ENCODE measurements around the gene PIAS2. TPM values are rescaled to one million over a fixed set of nuclear protein-coding genes. Genes with fewer than 3 reads are reported as not detected.
"Not testable (repeated sequence)": the region's sequence is repeated elsewhere in the genome, so short reads cannot be mapped to it uniquely, and the experiment has no call there.

The PIAS2 gene
- 13.7 TPM for total RNA-seq

GRCh38 chr18:46917108-46917802 lies at the start of gene PIAS2, which contains the start of gene KATNAL2:
Gene PIAS2 (minus strand): TSS chr18:46917507. CDS start chr18:46917345, 162 bp downstream.
Gene KATNAL2 (plus strand): TSS chr18:46917602. CDS start chr18:46946873, 29,271 bp downstream.
- ATAC-seq (peak; percentile 94), DNase-seq (ENCODE audit: low spot score) (peak; percentile 90)

- not testable (repeated sequence) for ATAC-seq; DNase-seq (ENCODE audit: low spot score)
These were observed 49.0 kb upstream of the PIAS2 start for GRCh38 chr18:46966266-46966665.

- not testable (repeated sequence) for DNase-seq (ENCODE audit: low spot score)
- peak; percentile 25 for ATAC-seq
These were observed 47.4 kb upstream of the PIAS2 start for GRCh38 chr18:46964579-46965293.

GRCh38 chr18:46963656-46964578 lies 46.6 kb upstream of the PIAS2 start:
- peak; percentile 24 for ATAC-seq
- DNase-seq (ENCODE audit: low spot score), result not testable (repeated sequence)

- no peak for ATAC-seq
- DNase-seq (ENCODE audit: low spot score), result no peak
These were observed 40.9 kb upstream of the PIAS2 start for GRCh38 chr18:46958209-46958608.

- ATAC-seq (peak; percentile 86), DNase-seq (ENCODE audit: low spot score) (peak; percentile 51)
These were observed 35.9 kb upstream of the PIAS2 start for GRCh38 chr18:46953195-46953594.

- ATAC-seq (peak; percentile 26), DNase-seq (ENCODE audit: low spot score) (no peak)
These were observed 32.9 kb upstream of the PIAS2 start for GRCh38 chr18:46950064-46950656.

- DNase-seq (ENCODE audit: low spot score) (peak; percentile 69), ATAC-seq (peak; percentile 91)
These were observed 29.5 kb upstream of the PIAS2 start for GRCh38 chr18:46946656-46947282.

- no peak for DNase-seq (ENCODE audit: low spot score)
- ATAC-seq, result no peak
These were observed 25.3 kb upstream of the PIAS2 start for GRCh38 chr18:46942646-46943045.

GRCh38 chr18:46939998-46940571 lies 22.8 kb upstream of the PIAS2 start:
- DNase-seq (ENCODE audit: low spot score), result no peak
- no peak for ATAC-seq

- DNase-seq (ENCODE audit: low spot score), result no peak
- ATAC-seq, result peak; percentile 44
These were observed 22.1 kb upstream of the PIAS2 start for GRCh38 chr18:46939337-46939963.

- DNase-seq (ENCODE audit: low spot score) (no peak), ATAC-seq (no peak)
These were observed 3.3 kb upstream of the PIAS2 start for GRCh38 chr18:46920653-46921052.

- ATAC-seq, result no peak
- DNase-seq (ENCODE audit: low spot score), result no peak
These were observed 2.8 kb upstream of the PIAS2 start for GRCh38 chr18:46920067-46920466.

- DNase-seq (ENCODE audit: low spot score) (peak; percentile 55), ATAC-seq (no peak)
These were observed 695 bp upstream of the PIAS2 start for GRCh38 chr18:46917803-46918600.

- peak; percentile 24 for ATAC-seq
- no peak for DNase-seq (ENCODE audit: low spot score)
These were observed 678 bp downstream of the PIAS2 start for GRCh38 chr18:46916551-46917107.

- ATAC-seq (no peak), DNase-seq (ENCODE audit: low spot score) (no peak)
These were observed 1.3 kb downstream of the PIAS2 start for GRCh38 chr18:46915800-46916550.

- ATAC-seq (no peak), DNase-seq (ENCODE audit: low spot score) (no peak)
These were observed 6.5 kb downstream of the PIAS2 start for GRCh38 chr18:46910856-46911255.

All from left lobe of liver (tissue), 2 donors.